Measurements from ENCODE around the gene GPR180.

Gene GPR180

DNA sequence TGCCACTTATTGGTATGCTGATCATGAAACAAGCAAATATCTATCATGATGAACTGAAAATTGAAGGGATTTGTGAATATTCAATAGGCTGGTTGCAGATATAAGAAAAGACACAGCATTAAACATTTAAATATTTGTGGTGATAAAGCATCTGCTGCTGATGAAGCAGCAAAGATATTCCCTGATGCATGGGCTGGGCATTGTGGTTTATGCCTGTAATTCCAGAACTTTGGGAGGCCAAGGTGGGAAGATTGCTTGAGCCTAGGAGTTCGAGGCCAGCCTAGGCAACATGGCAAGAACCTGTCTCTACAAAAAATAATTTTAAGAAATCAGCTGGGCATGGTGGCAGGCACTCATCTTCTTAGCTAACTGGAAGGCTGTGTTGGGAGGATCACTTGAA is 54.5 kb downstream of the GPR180 start:
- DNase-seq (ENCODE audit: low read depth), result no peak

GRCh38 chr13:94656766-94657165 is 55.1 kb downstream of the GPR180 start:
- peak; percentile 97 for DNase-seq (ENCODE audit: low read depth)

DNA sequence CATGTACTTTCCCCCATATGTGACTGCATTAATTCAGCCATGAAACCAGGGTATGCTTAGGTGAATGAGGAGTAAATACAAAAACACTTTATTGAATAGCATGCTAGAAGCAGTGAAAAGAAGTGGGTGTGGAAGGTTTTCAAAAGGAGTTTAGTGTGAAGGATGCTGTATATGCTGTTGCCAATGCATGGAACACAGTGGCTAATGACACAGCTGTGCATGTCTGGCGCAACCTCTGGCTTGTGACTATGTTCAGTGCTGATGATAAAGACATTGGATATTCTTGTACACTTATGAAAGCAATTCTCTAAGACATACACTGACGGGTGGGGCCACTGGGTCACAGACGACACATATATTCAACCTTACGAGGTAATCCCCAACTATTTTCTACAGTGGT is 55.5 kb downstream of the GPR180 start:
- peak; percentile 61 for DNase-seq (ENCODE audit: low read depth)

GRCh38 chr13:94658926-94659597 is 57.4 kb downstream of the GPR180 start:
- peak; percentile 65 for DNase-seq (ENCODE audit: low read depth)

DNA sequence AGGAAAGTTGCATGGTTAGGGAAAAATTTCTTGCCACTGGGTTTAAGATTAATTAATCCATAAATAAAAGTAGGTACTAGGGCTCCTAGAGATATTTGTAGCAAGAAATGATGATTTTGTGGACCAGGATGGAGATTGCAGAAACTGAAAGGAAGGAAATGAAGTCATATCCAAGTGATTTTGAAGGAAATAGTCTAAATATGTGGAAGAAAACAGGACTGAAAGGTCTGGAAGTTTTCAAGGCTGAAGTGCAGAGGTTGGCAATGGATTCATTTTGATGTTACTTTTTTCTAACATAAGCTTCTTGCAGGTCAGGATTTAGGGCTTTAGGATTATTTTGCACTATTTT is 57.9 kb downstream of the GPR180 start:
- no peak for DNase-seq (ENCODE audit: low read depth)

- peak; percentile 54 for DNase-seq (ENCODE audit: low read depth)
Measured at GRCh38 chr13:94660695-94661326, 59.2 kb downstream of the GPR180 start.

DNA sequence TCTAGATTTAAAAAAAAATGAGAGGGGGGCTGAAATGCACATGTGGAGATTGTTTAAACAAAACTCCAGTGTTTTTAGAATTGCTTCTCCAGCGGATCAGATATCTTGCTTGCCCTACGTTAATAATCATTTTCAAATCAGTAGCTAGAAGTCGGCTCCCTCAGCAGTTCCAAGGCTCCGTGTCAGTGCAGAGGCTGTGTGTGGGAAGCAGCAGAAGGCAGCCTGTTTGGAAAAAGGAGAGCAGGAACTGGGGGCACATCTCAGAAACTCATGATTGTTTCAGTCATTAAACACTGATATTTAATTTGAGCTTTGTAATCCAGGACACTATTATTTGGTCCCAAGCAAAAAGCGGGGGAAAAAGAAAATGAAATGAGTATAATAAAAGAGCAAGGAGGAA is 59.7 kb downstream of the GPR180 start:
- no peak for DNase-seq (ENCODE audit: low read depth)

DNA sequence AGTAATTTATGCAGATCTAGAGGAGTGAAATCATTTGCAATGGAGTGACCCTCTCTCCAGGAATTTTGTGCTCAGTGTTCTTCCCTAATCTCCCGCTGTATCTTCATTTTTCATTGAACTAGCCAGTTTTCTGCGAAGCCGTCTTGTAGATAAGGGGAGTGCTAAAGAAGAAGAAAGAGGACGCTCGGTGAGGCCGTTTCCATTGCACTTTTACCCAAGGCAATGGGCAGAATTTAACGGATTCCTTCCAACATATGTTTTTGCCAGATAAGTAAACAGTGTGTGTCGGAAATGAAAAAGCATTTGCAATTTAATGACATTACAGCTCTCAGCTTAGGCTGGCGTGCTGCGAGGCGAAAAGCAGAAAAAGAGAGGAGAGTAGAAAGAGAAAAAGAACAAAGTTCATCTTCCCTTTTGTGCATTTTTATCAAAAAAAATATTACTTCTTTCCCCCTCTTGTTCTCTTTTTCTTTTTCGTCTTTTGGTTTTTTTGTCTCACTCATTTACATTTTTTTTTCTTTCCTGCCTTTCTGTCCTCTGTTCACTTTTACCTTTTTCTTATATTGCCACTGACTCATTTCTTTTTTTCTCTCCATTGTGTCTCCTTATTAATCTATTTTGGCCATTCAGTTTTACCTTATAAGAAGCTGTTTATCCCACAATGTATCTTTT is 60.8 kb downstream of the GPR180 start:
- DNase-seq (ENCODE audit: low read depth), result no peak

DNA sequence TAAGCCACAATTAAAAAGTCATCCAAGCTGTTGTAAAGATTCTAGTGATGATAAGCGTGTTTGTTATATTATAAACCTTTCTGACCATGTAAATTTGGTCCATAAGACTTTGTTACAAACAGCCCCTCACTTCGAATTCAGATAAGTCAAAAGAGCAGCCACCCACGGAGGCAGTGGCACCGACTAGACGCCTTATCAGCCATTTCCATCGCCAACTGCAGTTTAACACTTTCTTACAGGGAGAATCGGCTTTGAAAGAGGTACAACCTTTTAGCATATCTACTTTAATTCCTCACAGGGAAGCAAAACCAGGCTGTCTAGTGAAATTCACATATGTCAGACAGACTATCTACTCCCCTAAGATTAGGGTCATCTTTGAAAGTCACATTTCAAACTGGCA is 63.2 kb downstream of the GPR180 start:
- DNase-seq (ENCODE audit: low read depth), result no peak

DNA sequence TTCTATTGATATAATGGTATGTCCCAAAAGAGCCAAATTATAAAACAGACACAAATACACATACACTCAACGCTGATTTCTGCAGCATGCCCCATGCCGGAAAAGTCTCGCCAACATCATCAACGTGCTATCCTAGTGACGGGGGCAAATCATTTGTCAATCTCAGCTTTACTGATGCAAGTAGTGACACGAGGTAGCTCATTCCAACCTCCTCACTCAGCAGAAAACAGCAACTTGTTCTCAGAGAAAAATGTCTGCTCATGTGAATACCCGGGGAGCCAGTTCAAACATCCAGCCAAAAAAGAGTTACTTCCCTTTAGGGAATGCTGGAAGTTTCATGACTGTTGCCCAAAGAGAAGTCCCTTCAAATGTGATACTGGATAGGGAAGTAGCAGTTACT is 64.4 kb downstream of the GPR180 start:
- DNase-seq (ENCODE audit: low read depth), result no peak

GRCh38 chr13:94667190-94667589 is 65.5 kb downstream of the GPR180 start:
- DNase-seq (ENCODE audit: low read depth), result no peak

GRCh38 chr13:94672400-94672799 is 70.7 kb downstream of the GPR180 start:
- DNase-seq (ENCODE audit: low read depth), result no peak

GRCh38 chr13:94673851-94674250 is 72.2 kb downstream of the GPR180 start:
- DNase-seq (ENCODE audit: low read depth), result no peak

DNA sequence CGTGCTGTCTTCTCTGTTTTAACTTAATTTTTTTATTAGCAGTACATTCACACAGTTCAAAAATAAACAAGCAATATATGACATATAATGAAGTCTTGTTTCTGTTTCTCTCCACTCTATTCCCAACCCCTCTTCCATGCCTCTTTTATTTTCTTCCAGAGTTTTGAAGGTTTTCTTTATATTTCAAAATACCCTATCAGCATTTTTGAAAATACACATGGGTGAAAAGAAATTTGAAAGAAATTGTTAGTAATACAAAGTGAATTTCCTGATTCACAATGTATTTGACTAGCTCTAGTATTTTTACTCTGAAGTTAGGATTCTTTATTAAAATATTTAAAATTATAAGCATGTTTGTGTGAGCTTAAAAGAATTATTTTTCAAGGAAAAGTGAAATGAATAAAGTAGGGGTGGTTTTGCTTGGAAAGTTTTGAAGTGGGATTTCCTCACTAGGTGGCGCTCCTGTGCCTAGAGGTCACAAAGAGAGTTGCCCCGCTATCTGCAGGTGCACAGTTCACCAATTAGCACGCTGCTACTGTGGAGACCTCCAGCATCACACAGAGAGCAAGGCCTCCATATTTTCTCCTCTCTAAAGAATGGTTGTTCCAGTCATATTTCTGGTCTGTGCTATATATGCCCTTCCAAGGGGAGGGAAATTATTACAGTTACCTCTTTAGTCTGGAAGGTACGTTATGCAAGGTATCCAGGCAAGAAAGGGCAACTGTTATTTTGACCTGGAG is 73.1 kb downstream of the GPR180 start:
- DNase-seq (ENCODE audit: low read depth), result peak; percentile 65

DNA sequence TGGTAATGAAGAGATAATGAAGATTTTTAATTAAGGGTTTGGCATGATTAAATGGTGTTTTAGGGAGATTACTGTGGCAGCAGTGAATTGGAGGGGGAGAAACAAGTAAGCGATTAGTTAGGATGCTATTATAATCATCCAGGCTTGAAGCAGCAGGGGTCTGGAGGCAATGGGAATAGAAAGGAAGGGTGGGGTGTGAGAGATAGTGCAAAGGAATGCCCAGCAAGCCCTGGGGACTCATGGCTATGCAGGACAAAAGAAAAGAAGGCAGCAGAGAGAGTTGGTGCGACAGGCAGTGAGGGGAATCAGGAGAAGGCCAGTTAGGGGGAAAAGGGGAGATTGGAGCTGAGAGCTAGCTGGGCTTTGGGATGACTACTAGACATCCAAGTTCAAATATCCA is 76.1 kb downstream of the GPR180 start:
- no peak for DNase-seq (ENCODE audit: low read depth)

DNA sequence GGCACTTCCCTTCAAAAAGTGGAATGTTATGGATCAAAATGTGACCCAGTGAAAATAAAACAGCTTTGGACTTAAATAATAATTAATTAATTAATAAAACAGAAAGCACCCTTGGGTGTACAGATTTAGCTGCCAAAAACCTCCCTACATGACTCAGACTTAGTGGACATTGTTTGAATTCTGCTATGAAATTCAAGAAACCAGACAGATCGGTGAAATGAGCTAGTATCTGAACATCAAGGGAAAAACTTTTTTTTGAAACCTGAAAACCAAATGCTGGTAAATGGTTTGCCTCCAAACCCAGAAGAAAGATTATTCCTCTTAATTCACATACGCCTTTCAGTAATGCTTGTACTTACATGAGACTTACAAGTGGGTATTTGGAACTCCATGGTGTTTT is 77.2 kb downstream of the GPR180 start:
- no peak for DNase-seq (ENCODE audit: low read depth)

- DNase-seq (ENCODE audit: low read depth), result no peak
Measured at GRCh38 chr13:94679614-94680013, 78.0 kb downstream of the GPR180 start.

- DNase-seq (ENCODE audit: low read depth), result no peak
Measured at GRCh38 chr13:94682229-94682628, 80.6 kb downstream of the GPR180 start.

DNA sequence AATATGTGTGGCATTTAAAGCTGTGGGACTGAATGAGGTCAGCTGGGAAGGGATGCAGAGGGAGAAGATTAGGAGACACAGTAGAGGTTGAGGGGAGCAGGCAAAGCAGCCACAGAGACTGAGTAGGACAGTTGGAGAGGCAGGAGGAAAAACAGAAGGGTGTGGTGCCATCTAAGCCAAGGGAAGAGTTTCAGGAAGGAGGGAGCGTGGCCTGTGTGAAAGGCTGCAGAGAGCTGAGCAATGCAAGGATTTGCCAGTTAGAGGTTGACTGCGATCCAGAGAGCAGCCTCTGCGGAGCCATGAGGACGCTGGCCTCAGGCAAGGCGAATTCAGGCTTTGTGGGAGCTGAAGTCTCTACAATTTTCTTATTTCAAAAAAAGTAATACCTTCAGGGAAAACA is 81.8 kb downstream of the GPR180 start:
- DNase-seq (ENCODE audit: low read depth), result no peak
